SK-N-SH treated with all-trans-retinoic acid at 6 μM for 48 hours (cell line): ENCODE results near the gene UHMK1.

Experiments
- ARNTL ChIP-seq: fragments of 450-650 bp; formaldehyde crosslinking; IDR thresholded peaks from 2 replicates; pipeline ENCODE4 v1.5.0; 2020; ENCODE audit warnings: low read depth, mild to moderate bottlenecking, moderate library complexity, borderline replicate concordance
- BACH2 ChIP-seq: fragments of 250-450 bp; sonication (Bioruptor Pico); IDR thresholded peaks from 2 replicates; pipeline ENCODE4 v1.9.0; 2021; ENCODE audit warnings: mild to moderate bottlenecking, borderline replicate concordance
- CREB5 ChIP-seq: fragments of 250-450 bp; sonication (Bioruptor Pico); IDR thresholded peaks from 2 replicates; pipeline ENCODE4 v1.5.1; 2020; ENCODE audit warnings: low read depth, mild to moderate bottlenecking, moderate library complexity
- ESRRG ChIP-seq: fragments of 250-450 bp; sonication (Bioruptor Pico); IDR thresholded peaks from 2 replicates; pipeline ENCODE4 v1.6.1; 2021; ENCODE audit warnings: mild to moderate bottlenecking
- OSR1 ChIP-seq: fragments of 250-450 bp; sonication (Bioruptor Pico); IDR thresholded peaks from 2 replicates; pipeline ENCODE4 v1.8.0; 2022; ENCODE audit warnings: moderate library complexity, mild to moderate bottlenecking, inconsistent platforms
- POU6F1 ChIP-seq: fragments of 250-450 bp; sonication (Bioruptor Pico); IDR thresholded peaks from 2 replicates; pipeline ENCODE4 v1.8.0; 2021; ENCODE audit warnings: low read depth, mild to moderate bottlenecking, moderate library complexity, borderline replicate concordance
- RARB ChIP-seq: fragments of 250-450 bp; sonication (Bioruptor Pico); IDR thresholded peaks from 2 replicates; pipeline ENCODE4 v1.8.0; 2021; ENCODE audit warnings: mild to moderate bottlenecking, moderate library complexity
- TCF4 ChIP-seq: fragments of 250-450 bp; sonication (Bioruptor Pico); IDR thresholded peaks from 2 replicates; pipeline ENCODE4 v1.8.0; 2021; ENCODE audit warnings: mild to moderate bottlenecking, moderate library complexity, borderline replicate concordance
- ZFP3 ChIP-seq: fragments of 250-450 bp; sonication (Bioruptor Pico); IDR thresholded peaks from 2 replicates; pipeline ENCODE4 v1.5.0; 2020; ENCODE audit warnings: mild to moderate bottlenecking, moderate library complexity
- ZFP30 ChIP-seq: fragments of 450-650 bp; formaldehyde crosslinking; IDR thresholded peaks from 2 replicates; pipeline ENCODE4 v1.5.0; 2022; ENCODE audit warnings: mild to moderate bottlenecking, moderate library complexity
- ZNF70 ChIP-seq: fragments of 450-650 bp; formaldehyde crosslinking; IDR thresholded peaks from 2 replicates; pipeline ENCODE4 v1.5.0; 2020; ENCODE audit warnings: mild to moderate bottlenecking, moderate library complexity
- TF ChIP-seq, protein P1 (sequence below): fragments of 250-450 bp; sonication (Bioruptor Pico); IDR thresholded peaks from 2 replicates; pipeline ENCODE4 v1.8.0; 2020; ENCODE audit warnings: mild to moderate bottlenecking, moderate library complexity, borderline replicate concordance

DNA sequence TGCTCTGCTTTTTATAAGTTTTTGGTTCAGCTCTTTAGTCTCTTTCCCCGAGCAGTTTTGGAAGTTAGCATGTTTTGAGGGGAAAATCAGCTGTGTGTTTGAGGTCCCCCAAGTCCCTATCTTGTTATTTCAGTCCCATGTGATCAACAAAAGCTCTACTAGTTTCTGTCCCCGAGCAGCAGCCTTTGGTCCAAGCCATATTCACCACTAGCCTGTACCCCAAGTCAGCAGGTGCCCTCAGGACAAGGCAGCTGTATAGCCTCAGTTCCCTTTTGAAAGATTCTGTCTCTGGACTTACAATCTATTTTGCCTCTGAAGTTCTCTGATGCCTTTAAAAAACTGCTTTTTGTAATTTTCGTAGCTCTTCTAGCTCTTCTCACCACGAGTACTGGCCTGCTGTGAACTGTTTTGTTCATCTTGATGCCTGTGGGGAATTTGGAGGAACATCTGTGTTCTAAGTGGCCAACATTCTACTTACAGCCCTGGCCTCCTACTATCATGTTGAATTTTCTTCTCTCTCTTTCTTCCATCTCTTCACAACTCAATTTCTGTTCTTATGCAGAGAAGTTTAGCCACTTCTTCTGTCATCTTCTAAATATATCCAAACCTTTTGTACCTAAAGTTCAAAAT lies 80.6 kb downstream of the UHMK1 start:
- TF ChIP-seq TCF4 (CRISPR knock-in tag): no peak
- TF ChIP-seq OSR1 (CRISPR knock-in tag): no peak
- no peak for TF ChIP-seq POU6F1 (CRISPR knock-in tag)
- TF ChIP-seq ZFP3: no peak
- no peak for TF ChIP-seq RARB
- TF ChIP-seq ZNF70: no peak
- TF ChIP-seq CREB5: no peak
- TF ChIP-seq, protein P1, sequence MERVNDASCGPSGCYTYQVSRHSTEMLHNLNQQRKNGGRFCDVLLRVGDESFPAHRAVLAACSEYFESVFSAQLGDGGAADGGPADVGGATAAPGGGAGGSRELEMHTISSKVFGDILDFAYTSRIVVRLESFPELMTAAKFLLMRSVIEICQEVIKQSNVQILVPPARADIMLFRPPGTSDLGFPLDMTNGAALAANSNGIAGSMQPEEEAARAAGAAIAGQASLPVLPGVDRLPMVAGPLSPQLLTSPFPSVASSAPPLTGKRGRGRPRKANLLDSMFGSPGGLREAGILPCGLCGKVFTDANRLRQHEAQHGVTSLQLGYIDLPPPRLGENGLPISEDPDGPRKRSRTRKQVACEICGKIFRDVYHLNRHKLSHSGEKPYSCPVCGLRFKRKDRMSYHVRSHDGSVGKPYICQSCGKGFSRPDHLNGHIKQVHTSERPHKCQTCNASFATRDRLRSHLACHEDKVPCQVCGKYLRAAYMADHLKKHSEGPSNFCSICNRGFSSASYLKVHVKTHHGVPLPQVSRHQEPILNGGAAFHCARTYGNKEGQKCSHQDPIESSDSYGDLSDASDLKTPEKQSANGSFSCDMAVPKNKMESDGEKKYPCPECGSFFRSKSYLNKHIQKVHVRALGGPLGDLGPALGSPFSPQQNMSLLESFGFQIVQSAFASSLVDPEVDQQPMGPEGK (CRISPR knock-in tag): no peak
- TF ChIP-seq ARNTL: no peak
- TF ChIP-seq ZFP30 (CRISPR knock-in tag): no peak
- TF ChIP-seq BACH2: no peak
- no peak for TF ChIP-seq ESRRG (CRISPR knock-in tag)
